H4 (cell line): ENCODE results near the gene CEP350. TPM values are rescaled to one million over a fixed set of nuclear protein-coding genes. Genes with fewer than 3 reads are reported as not detected.

Experiments used
- DNase-seq: peaks from one replicate; pipeline ENCODE4 v3.0.0-alpha.2; 2015; ENCODE audit warnings: low spot score
- total RNA-seq: library from RNA; depleted of rRNA; stranded (reverse); fragments of >200 nt; shearing (Covaris generic); gene quantifications from 2 replicates; pipeline ENCODE4 v1.2.3, GENCODE V29; 2014

Gene CEP350
- total RNA-seq, 1 experiment from 2014 or later = 17.9 TPM

GRCh38 chr1:180062452-180062971 is 107.9 kb downstream of the CEP350 start:
- DNase-seq = no peak

GRCh38 chr1:180065408-180065807 is 110.8 kb downstream of the CEP350 start:
- DNase-seq = no peak

GRCh38 chr1:180066150-180066549 is 111.5 kb downstream of the CEP350 start:
- no peak for DNase-seq

GRCh38 chr1:180070286-180070685 is 115.7 kb downstream of the CEP350 start:
- DNase-seq = no peak

- no peak for DNase-seq
These were observed 117.1 kb downstream of the CEP350 start for GRCh38 chr1:180071759-180072158.

GRCh38 chr1:180080439-180080838 is 125.8 kb downstream of the CEP350 start:
- DNase-seq = no peak

GRCh38 chr1:180081474-180081873 is 126.9 kb downstream of the CEP350 start:
- DNase-seq = no peak

GRCh38 chr1:180083164-180083563 is 128.6 kb downstream of the CEP350 start:
- DNase-seq = no peak

- DNase-seq = no peak
These were observed 130.3 kb downstream of the CEP350 start for GRCh38 chr1:180084867-180085266.

- no peak for DNase-seq
These were observed 130.7 kb downstream of the CEP350 start for GRCh38 chr1:180085331-180085730.

GRCh38 chr1:180092931-180093650 is 138.5 kb downstream of the CEP350 start:
- no peak for DNase-seq

GRCh38 chr1:180094705-180095295 is 140.2 kb downstream of the CEP350 start:
- no peak for DNase-seq

- DNase-seq = no peak
These were observed 142.1 kb downstream of the CEP350 start for GRCh38 chr1:180096584-180097325.

- no peak for DNase-seq
These were observed 142.7 kb downstream of the CEP350 start for GRCh38 chr1:180097326-180097605.

GRCh38 chr1:180101411-180101810 is 146.8 kb downstream of the CEP350 start:
- DNase-seq = no peak

GRCh38 chr1:180103819-180104218 is 149.2 kb downstream of the CEP350 start:
- DNase-seq = no peak

GRCh38 chr1:180112091-180112490 is 157.5 kb downstream of the CEP350 start:
- no peak for DNase-seq

- no peak for DNase-seq
These were observed 158.5 kb downstream of the CEP350 start for GRCh38 chr1:180112984-180113647.

GRCh38 chr1:180114396-180114945 is 159.9 kb downstream of the CEP350 start:
- DNase-seq = no peak

GRCh38 chr1:180116964-180117763 is 162.6 kb downstream of the CEP350 start:
- no peak for DNase-seq

- DNase-seq = no peak
These were observed 163.1 kb downstream of the CEP350 start for GRCh38 chr1:180117764-180118116.
